Activated naive CD8-positive, alpha-beta T cell treated with anti-CD3 and anti-CD28 coated beads, Interleukin-2, amount 10 ng/mL, durations not matched to agents 7 days and 5 days (primary cell): ENCODE results near the gene TULP1. TPM values are rescaled to one million over a fixed set of nuclear protein-coding genes. Genes with fewer than 3 reads are reported as not detected.

Experiments used
- ATAC-seq: fragments of 150-1000 bp; cut with Tn5 transposase; one replicate; pipeline ENCODE4 v1.10.0; 2021; ENCODE audit warnings: low read depth, moderate library complexity
- POLR2A ChIA-PET: fragments of 350-600 bp; sonication (Branson Sonifier 250); formaldehyde crosslinking; loops from one replicate; lab custom pipeline; 2021; ENCODE audit warnings: antibody characterized with exemption; lab: Charles Lee
- DNase-seq: peaks from one replicate; pipeline ENCODE4 v3.0.0; 2021
- H3K27ac Mint-ChIP-seq: one replicate; pipeline ENCODE4 v1.8.0; 2022; ENCODE audit warnings: mild to moderate bottlenecking, mixed read lengths
- H3K27me3 Mint-ChIP-seq: one replicate; pipeline ENCODE4 v1.8.0; 2022; ENCODE audit warnings: mild to moderate bottlenecking, moderate library complexity, mixed read lengths
- H3K36me3 Mint-ChIP-seq: one replicate; pipeline ENCODE4 v1.8.0; 2021; ENCODE audit warnings: mild to moderate bottlenecking, mixed read lengths
- H3K4me1 Mint-ChIP-seq: one replicate; pipeline ENCODE4 v1.8.0; 2021; ENCODE audit warnings: mixed read lengths
- H3K4me3 Mint-ChIP-seq: one replicate; pipeline ENCODE4 v1.8.0; 2022; ENCODE audit warnings: mild to moderate bottlenecking, moderate library complexity, mixed read lengths
- H3K9me3 Mint-ChIP-seq: one replicate; pipeline ENCODE4 v1.8.0; 2021; ENCODE audit warnings: mixed read lengths
- total RNA-seq, 2 experiments: library from RNA; stranded (reverse); gene quantifications; one replicate each; pipeline ENCODE4 v1.2.3, GENCODE V29; 2021

TULP1 gene
- total RNA-seq, 2 experiments from 2014 or later, result not detected

DNA sequence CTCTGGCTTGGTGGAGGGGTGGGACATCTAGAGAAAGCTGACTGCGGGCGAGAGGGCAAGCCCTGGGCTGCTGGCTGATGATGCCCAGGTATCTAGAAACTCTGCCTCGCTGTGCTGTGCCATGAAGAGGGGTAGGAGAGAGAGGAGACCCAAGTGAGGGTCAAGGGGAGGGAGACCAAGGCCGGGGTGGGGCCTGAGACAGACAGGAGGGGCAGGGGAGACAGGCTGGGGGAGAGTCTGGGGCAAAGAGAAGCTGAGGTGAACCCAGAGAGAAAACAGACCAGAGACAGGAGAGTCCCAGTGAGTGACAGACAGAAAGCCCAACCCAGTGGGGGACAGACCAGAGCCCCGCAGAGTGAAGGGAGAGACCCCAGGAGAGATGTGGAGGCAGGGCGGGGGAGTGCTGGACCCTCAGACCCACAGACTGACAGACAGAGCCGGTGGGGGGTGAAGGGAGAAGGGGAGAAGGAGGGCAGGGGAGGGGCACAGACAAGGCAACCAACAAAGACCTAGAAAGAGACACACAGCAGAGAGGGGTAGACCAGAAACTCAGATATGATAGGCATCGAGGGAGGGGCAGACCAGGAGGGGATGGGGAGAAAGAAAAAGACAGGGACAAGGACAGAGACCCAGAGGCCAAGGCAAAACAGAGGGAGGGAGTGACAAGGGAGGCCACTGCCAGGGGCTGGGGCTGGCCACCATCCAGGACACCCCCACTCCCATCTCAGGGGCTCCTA lies 21.7 kb downstream of the TULP1 start:
- Mint-ChIP-seq H3K4me1 (peaks cover 14% of the 10 kb centered on the region), H3K36me3 (no peaks in the 10 kb centered on the region), H3K9me3 (no peaks in the 10 kb centered on the region), H3K27ac (peak overlapping the region; percentile 36), H3K4me3 (no peak overlapping the region), H3K27me3 (peaks cover 3% of the 10 kb centered on the region)
- ATAC-seq, result no peak
- no peak for DNase-seq
- POLR2A ChIA-PET, result interaction anchor here (2.0 kb wide), 1 partner anchor 19 kb away, joined by 5 read pairs; no protein-coding TSS in a partner anchor

DNA sequence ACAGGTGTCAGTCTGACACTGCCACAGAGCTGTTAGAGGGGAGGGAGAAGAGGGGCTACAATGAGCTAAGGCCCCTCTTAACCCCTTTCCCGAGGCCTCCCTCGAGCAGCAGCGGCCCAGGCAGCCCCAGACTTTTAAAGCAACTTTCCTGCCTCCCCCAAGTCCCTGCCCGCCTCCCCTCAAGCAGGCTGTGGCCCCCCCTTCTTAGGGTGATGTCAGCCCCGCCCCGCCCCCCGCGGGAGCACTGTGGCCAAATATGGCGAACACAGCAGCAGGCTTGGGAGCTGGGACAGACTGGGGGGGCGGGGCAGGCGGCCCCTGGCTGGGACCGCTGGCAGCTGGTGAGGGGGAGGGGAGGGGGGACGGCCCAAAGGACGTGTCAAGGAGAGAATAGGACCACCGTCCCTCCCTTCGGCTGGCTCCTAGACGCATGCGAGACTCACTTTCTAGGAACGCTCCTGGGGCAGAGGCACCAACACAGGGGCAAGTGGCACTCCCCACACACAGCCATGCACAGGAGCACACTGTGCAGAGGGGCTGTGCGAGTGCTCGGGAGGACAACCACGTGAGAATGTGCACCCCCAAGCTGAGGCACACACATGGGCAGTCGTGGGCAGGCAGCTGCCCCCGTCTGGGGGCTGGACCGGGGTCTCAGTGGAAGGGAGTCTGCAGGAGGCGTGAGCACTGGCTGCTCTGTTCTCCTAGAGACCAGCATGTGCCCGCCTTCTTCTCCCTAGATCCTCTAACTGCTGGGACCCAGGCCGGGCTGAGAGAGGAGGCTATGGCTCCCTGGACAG lies 22.5 kb downstream of the TULP1 start:
- POLR2A ChIA-PET, result interaction anchor here (1.7 to 2.0 kb wide), 2 partner anchors 13 to 19 kb away, joined by 4 to 5 read pairs; no protein-coding TSS in a partner anchor
- Mint-ChIP-seq H3K9me3 (no peaks in the 10 kb centered on the region), H3K4me3 (no peak overlapping the region), H3K27ac (peak overlapping the region; percentile 36), H3K4me1 (peaks cover 14% of the 10 kb centered on the region), H3K27me3 (peaks cover 3% of the 10 kb centered on the region), H3K36me3 (no peaks in the 10 kb centered on the region)
- DNase-seq (no peak), ATAC-seq (no peak)

DNA sequence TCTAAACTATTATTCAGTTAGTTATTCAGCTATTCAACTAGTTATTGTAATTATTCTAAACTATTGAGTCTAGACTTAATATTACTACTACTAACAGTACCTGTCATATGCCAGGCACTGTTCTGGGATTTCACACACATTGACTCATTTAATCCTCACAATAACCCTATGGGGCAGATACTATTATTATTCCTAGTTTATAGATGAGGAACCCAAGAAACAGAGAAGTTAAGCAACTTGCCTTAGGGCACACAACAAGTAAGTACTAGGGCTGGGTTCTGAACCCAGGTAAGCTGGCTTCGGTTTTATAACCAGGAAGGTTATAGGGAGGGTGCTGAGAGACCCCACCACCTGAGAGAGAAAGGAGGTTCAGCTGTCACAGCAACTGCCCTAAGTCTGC lies 23.6 kb downstream of the TULP1 start:
- ATAC-seq (no peak), DNase-seq (no peak)
- no peaks in the 10 kb centered on the region for H3K9me3 Mint-ChIP-seq
- no peaks in the 10 kb centered on the region for H3K36me3 Mint-ChIP-seq
- H3K27ac Mint-ChIP-seq, result no peak overlapping the region
- peaks cover 10% of the 10 kb centered on the region for H3K4me1 Mint-ChIP-seq
- H3K4me3 Mint-ChIP-seq, result no peak overlapping the region
- H3K27me3 Mint-ChIP-seq, result peaks cover 3% of the 10 kb centered on the region
- POLR2A ChIA-PET, result interaction anchor here (1.7 kb wide), 1 partner anchor 12 kb away, joined by 4 read pairs; no protein-coding TSS in a partner anchor

DNA sequence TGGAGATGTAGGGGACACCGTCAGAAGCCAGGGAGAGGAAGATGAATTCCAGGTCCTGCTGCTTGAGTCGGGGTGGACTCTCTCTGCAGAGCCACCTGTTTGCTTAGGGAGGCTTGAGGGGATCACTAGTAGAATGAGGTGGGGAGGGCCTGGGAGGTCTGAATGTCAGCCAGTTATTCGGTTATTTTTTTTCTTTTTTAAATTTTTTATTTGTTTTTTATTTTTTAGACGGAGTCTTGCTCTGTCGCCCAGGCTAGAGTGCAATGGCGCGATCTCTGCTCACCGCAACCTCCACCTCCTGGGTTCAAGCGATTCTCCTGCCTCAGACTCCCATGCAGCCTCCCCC lies 24.2 kb downstream of the TULP1 start:
- Mint-ChIP-seq H3K4me3 (no peak overlapping the region), H3K27me3 (peaks cover 1% of the 10 kb centered on the region), H3K36me3 (no peaks in the 10 kb centered on the region), H3K4me1 (peaks cover 8% of the 10 kb centered on the region), H3K9me3 (no peaks in the 10 kb centered on the region), H3K27ac (no peak overlapping the region)
- DNase-seq (no peak), ATAC-seq (no peak)
- POLR2A ChIA-PET, result interaction anchor here (1.7 kb wide), 1 partner anchor 11 kb away, joined by 4 read pairs; no protein-coding TSS in a partner anchor

DNA sequence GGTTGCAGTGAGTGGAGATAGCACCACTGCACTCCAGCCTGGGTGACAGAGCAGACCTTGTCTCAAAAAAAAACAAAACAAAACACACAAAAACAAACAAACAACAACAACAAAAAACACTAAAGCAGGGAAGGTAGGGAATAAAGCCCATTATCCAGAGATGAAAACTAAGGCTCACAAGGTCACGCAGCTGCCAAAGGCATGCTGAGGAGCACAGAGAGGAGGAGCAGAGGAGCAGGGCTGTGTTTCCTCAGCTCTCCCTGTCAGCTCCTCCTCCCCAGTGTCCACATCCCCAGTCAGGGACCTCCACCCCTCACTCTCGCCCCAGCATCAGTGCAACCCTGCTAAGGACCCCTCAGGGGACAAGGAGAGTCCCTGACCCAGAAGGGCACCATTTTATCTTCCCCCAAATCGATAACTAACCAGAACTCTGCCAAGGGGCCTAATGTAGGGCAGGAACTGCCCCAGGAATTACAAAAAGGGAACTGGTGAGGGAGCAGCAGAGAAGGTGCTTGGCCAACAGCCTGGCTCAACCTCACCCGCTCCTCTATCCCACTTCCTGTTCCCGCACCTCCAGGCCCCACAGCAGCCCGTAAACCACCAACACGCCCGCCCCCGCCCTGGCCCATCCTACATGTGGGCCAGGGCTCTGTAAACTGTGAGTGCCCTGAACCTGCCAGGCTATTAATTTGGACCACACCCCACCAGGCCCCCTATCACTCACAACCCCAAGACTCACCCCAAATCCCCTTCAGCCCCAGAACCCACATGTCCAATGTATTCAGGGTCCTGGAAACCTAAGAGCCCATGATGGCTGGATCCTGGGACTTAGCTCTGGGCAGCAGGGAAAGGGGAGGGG lies 24.8 kb downstream of the TULP1 start:
- POLR2A ChIA-PET, result interaction anchor here (1.7 kb wide), 1 partner anchor 10 kb away, joined by 4 read pairs; no protein-coding TSS in a partner anchor
- DNase-seq, result no peak
- Mint-ChIP-seq H3K27ac (no peak overlapping the region), H3K9me3 (no peaks in the 10 kb centered on the region), H3K36me3 (no peaks in the 10 kb centered on the region), H3K4me1 (peaks cover 8% of the 10 kb centered on the region), H3K4me3 (no peak overlapping the region), H3K27me3 (peaks cover 1% of the 10 kb centered on the region)
- no peak for ATAC-seq

DNA sequence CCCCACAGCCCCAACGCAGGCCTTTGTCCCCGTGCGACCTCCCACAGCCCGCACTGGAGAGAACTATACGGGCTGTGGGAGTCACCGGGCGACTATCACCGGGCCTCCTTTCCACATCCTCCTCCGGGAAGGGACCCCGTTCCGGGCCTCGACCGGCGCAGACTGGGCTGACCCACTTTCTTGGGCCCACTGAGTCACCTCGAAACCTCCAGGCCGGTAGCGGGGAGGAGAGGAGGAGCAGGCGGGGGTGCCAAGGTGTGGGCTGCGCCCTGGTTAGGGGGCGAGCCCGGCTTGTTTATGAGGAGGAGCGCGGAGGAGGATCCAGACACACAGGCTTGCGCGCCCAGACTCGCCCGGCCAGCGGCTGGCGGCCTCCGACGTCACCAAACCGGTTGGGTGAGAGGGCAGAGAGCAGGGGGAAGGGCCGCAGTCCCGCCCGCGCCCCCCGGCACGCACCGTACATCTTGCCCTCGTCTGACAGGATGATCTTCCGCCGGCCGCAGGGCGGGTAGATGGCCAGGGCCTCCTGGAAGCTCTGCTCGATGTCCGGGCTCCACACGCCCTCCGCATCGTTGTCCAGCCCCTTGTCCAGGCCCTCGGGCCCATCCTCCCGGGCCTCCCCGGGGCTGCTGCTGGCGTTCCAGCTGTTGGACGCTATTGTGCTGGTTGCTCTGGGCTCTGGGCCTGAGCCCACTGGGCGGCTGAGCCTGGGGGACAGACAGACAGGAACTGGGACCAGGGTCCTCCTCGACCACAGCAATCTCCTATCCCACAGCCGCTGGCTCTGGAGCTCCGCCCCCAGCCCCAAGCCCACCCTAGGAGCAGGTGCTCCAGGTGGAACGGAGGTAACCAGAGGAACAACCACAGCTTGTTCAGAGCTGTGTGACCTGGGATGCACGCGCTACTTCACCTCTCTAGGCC lies 26.4 kb downstream of the TULP1 start:
- Mint-ChIP-seq H3K27ac (no peak overlapping the region), H3K9me3 (no peaks in the 10 kb centered on the region), H3K4me1 (peaks cover 5% of the 10 kb centered on the region), H3K36me3 (no peaks in the 10 kb centered on the region), H3K27me3 (peaks cover 4% of the 10 kb centered on the region), H3K4me3 (no peak overlapping the region)
- DNase-seq (no peak), ATAC-seq (no peak)
- POLR2A ChIA-PET, result no interaction called here

DNA sequence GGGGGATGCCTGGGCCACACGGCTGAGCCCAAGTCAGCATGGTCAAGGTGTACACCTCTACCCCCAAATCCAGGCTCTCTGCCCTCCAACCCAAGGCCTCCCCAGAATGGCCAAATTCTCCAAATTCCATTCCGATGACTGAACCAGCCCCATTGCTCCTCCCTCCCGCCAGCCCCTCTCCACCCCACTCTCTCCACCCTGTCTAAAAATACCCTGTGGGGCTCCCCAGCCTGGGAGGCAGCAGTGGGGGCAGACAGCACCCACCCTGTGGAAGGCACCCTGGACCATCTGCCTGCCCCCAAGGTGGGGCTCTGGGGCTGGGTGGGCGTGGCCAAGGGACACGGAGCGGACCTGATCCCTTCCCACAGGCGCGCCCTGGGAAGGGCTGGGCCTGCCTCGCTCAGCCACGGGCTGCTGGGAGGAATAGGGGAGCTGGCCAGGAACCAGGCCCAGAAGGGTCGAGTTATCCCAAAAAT lies 27.3 kb downstream of the TULP1 start:
- H3K27ac Mint-ChIP-seq, result no peak overlapping the region
- H3K4me1 Mint-ChIP-seq, result peaks cover 3% of the 10 kb centered on the region
- H3K27me3 Mint-ChIP-seq, result peaks cover 4% of the 10 kb centered on the region
- no peaks in the 10 kb centered on the region for H3K9me3 Mint-ChIP-seq
- no peak overlapping the region for H3K4me3 Mint-ChIP-seq
- H3K36me3 Mint-ChIP-seq, result no peaks in the 10 kb centered on the region
- DNase-seq, result no peak
- POLR2A ChIA-PET, result no interaction called here
- no peak for ATAC-seq

DNA sequence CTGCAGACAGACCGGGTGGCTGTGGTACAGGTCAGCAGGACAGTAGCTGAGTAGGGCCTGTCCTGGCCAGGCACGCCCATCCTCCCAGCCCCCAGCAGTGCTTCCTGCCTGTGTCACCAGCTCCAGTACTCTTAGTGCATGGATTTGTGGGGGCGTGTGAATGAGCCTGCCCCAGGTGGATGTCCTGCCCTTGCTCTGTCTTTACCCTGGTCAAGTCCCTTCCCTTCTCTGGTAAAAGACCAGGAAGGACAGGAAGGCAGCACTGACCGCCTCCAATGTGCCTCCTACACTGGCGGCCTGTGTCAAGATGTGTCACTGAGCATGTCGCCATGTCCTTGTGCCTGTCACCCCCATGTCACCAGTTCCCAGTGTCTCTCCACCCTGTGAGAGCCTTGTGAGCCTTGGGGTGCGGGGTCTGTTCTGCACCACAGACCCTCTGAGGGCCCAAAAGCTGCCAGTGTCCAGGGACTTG lies 27.7 kb downstream of the TULP1 start:
- Mint-ChIP-seq H3K4me3 (no peak overlapping the region), H3K36me3 (no peaks in the 10 kb centered on the region), H3K27ac (no peak overlapping the region), H3K27me3 (peaks cover 5% of the 10 kb centered on the region), H3K9me3 (no peaks in the 10 kb centered on the region), H3K4me1 (peaks cover 3% of the 10 kb centered on the region)
- DNase-seq (no peak), ATAC-seq (no peak)
- POLR2A ChIA-PET, result no interaction called here

DNA sequence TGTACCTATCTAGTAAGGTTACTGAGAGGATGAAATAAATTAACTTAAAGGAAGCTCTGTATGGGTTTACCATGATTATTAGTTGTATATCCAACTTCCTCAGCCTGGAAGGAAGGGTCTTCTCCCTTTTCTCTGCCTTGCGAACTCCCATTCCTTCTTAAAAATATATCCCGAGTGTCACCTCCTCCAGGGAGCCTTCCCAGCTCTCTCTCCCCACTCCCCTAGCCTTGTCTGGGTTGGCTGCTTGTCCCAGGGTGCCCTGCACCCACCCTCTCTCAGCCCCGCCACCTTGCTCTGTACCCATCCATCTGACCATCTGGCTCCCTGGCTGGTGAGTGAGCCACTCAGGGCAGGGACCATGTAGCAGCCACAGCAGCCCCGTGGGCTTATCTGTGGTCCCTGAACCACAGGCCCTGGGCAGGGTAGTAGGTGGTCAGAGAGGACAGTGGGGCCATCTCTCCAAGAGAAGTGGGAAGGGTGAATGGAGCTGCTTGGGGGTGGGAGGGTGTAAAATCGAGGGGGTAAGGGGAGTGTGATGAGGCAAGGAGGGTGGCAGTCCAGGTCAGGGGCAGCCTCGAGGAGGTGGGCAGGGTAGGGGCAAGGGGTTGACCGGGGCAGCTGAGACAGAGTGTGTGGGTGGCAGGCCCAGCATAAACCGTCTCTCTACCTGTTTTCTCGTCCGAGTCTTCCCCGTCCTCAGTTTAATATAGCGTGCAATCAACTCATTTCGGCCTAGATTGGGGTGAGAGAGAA lies 28.6 kb downstream of the TULP1 start:
- POLR2A ChIA-PET, result no interaction called here
- H3K4me3 Mint-ChIP-seq, result no peak overlapping the region

DNA sequence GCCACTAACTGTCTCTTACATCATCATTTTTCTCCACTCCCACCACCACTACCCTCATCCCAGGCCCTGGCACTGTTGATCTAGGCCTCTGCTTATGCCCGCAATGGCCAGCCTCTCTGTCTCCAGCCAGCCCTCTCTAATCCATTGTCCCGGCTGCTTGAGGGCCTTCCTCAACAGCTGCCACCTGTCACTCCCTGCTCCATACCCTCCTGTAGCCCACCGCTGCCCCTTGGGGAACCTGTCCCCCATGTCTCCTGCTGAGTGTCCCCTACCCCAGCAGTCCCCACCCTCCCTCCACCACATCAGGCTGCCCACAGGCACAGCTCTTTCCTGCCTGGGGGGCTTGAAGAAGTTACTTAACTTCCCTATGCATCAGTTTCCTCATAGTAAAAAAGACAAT lies 29.2 kb downstream of the TULP1 start:
- no peak overlapping the region for H3K4me3 Mint-ChIP-seq
- POLR2A ChIA-PET, result no interaction called here
- peaks cover 3% of the 10 kb centered on the region for H3K4me1 Mint-ChIP-seq
- no peaks in the 10 kb centered on the region for H3K36me3 Mint-ChIP-seq
- H3K27me3 Mint-ChIP-seq, result peaks cover 5% of the 10 kb centered on the region
- H3K27ac Mint-ChIP-seq, result no peak overlapping the region
- no peak for ATAC-seq
- no peak for DNase-seq
- no peaks in the 10 kb centered on the region for H3K9me3 Mint-ChIP-seq

More for the DNA sequence above, 28.6 kb downstream of the TULP1 start:
- Mint-ChIP-seq H3K9me3 (no peaks in the 10 kb centered on the region), H3K27ac (no peak overlapping the region), H3K36me3 (no peaks in the 10 kb centered on the region), H3K4me1 (peaks cover 3% of the 10 kb centered on the region), H3K27me3 (peaks cover 5% of the 10 kb centered on the region)
- no peak for DNase-seq
- no peak for ATAC-seq

DNA sequence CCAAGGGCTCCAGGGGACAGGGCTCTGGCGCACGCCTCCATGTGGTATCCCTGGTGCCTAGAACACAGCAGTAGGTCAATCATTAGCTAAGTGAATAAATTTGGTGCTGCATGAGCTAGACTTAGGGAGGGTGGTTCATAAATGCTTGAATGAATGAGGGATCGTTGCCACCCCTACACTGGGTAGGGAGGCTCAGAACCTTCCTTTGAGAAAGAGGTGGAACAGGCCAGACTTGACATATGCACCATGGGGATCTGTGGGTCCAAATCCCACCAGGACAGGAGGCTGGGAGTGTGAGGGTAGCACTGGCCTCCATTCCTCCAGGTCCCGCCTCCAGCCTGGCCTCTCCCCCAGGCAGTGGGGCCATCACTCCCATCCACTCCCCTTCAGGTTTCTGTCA lies 29.6 kb downstream of the TULP1 start:
- no peak overlapping the region for H3K27ac Mint-ChIP-seq

More for the DNA sequence above, 29.6 kb downstream of the TULP1 start:
- Mint-ChIP-seq H3K4me1 (peaks cover 2% of the 10 kb centered on the region), H3K36me3 (no peaks in the 10 kb centered on the region), H3K27me3 (peaks cover 5% of the 10 kb centered on the region), H3K9me3 (no peaks in the 10 kb centered on the region), H3K4me3 (no peak overlapping the region)
- POLR2A ChIA-PET, result no interaction called here
- DNase-seq (no peak), ATAC-seq (no peak)
